Smooth muscle cell of trachea (primary cell): ENCODE results near the gene PIGK. TPM values are rescaled to one million over a fixed set of nuclear protein-coding genes. Genes with fewer than 3 reads are reported as not detected.

Experiments
- total RNA-seq: library from RNA; depleted of rRNA; stranded (reverse); fragments of >200 nt; gene quantifications from 2 replicates; pipeline ENCODE4 v1.2.1, GENCODE V29; 2014

Gene PIGK
- total RNA-seq = 38.9 and 67.8 TPM in 2 replicates

DNA sequence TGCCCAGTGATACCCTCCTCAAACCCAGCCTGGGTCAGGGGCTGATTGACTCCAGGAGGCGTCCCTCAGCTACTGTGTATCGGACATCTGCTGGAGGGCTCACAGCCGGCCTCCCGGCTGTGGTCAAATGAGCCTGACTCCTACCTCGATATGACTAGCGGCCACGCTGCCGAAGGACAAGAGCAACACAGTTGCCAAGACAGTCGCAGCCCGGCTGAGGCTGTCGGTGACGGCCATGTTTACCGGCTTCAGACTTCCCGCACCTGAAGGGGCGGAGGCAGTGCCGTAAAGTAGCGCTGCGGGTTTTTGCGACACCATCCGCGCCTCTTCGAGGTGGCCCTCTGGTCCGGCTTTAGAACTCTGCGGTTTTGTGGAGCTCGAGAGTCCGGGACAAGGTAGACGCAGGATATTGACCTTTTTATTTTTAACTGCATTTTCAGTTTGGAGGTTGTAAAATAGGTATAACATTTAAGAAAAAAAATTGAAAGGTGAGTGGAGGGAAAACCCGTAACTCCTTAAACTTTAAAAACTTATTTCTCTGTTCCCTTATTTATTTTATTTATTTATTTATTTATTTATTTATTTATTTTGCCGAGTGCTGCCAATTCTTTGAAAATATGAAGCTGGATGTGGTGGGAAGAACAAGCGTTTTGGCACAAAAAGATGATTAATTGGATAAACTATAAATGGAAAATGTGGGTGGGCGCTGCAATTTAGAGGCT lies at the start of gene PIGK:
Gene PIGK, minus strand, starts transcription at position 265 of the 722 bp plus-strand sequence. Its CDS starts 28 bp downstream, at position 237.

Other genes starting within 250 kb of the PIGK start
- gene AK5, start 62.6 kb upstream of the PIGK start, total RNA-seq = 69.1 and 72.4 TPM in 2 replicates